ELR (cell line): ENCODE results near the gene NAT10.
"Not testable (repeated sequence)": the region's sequence is repeated elsewhere in the genome, so short reads cannot be mapped to it uniquely, and the experiment has no call there.

Source experiments
- DNase-seq: peaks from one replicate; pipeline ENCODE4 v3.0.0-alpha.2; 2015; ENCODE audit warnings: low read depth

The NAT10 gene

DNA sequence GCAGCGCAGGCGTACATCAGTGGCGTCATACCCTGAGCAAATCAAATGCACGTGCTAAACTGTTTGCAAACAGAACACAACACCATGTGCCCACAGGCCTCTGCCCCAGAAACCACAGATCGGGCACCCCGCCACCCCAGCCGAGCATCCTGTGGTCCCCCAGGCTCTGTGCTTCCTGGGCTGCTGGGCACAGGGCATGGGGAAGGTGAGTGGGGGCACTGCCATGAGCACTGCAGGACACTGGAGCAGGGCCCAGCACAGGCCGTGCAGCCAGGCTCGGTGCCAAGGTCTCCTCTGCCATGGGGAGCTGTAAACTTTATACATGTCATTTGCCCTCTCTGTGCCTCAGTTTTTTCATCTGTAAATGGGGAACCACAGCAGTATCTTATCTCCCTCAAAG is 62.5 kb downstream of the NAT10 start:
- no peak for DNase-seq

DNA sequence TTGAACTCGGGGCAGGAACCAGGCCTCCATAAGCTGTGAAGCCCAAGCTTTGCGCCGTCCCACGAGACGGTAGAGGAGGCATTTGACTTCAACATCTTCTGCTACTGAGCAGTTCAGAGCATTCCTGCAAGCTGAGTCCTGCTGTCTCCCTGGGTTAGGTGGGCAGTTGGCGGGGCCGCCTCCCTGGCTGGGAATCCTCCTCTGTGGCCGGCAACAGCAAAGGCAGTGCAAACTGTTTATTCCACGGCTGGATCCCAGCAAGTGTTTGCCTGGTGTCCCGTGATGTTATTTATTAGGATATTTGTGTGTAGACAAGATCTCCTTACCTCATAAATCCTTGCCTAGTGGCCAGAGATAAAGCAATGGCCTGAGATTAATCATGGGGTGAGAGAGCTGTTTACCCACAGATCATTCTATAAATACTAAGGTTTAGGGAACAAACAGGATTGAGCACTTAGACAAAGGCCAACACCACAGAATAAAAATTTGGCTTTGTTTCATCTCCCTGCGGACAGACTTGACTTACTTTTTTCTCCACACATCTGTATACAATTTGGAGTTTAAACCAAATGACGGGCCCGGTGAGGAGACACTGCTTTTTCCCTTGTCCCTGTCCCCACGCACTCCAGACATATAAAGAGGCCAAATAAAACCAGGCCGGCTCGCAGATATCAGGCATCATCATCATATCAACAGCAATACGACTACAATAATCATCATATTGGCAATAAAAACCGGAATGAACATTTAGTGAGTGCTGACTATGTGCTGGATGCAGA is 63.4 kb downstream of the NAT10 start:
- DNase-seq = no peak

DNA sequence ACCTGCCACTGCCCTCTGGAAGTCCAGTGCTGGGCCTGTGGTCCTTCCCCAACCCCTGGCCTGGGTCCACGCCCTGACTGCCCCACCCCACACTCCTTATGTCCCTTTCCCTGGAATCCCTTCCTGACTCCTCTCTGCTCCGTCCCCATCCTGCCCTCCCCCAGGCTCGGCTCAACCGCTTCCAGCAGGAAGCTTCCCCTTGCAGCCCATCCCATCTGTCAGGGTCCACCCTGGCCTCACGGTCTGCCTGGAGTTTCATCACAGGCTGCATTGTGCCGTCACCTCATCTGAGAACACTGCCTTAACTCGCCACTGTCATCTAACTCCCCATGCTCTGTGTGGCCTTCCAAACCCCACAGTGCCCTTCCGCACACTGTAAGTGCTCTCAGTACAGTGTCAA is 64.3 kb downstream of the NAT10 start:
- no peak for DNase-seq

DNA sequence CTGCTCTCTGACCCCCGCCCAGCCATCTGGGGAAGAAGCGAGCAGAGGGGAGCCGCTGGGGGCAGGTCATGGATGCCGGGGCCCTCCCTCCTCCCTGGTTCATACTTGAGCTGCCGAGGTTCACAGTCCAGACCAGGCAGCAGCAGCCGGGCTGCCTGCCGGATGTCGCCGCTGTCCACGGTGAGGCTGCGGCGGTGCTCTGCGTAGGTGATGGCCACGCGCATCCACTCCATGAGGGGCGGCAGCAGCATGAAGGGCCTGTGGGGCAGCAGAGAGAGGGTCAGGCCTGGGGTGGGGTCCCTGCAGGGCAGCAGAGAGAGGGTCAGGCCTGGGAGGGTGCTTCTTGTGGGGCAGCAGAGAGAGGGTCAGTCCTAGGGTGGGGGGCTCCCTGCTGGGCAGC is 67.6 kb downstream of the NAT10 start:
- no peak for DNase-seq

DNA sequence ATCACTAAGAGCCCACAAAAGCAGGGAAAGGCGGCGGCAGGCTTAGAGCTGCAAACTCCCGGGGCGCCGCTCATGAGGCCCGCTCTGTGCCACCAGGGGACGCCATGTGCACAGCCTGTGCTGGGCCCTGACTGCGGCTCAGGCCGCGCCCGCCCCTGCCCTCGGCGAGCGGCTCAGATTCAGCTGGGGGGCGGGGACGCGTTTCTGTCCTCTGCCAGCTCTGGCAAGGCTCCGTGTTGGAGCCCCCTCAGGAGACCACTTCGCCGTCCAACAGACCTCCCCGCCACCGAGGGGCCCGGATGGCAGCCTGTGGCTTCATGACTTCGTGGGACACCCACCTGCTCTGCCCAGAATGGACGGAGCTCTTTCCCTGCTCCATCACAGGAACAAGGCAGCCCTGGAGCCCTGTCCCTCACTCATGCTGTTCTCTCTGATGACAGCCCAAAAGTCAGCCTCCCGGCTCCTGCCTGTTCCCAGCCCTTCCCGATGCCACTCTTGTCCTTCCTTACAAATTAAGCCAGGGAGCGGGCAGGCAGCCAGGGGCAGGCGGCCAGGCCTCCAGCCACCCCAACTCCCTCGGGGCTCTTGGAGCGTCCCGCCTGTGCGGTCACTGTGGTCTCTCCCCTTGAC is 69.1 kb downstream of the NAT10 start:
- DNase-seq = peak; percentile 77

DNA sequence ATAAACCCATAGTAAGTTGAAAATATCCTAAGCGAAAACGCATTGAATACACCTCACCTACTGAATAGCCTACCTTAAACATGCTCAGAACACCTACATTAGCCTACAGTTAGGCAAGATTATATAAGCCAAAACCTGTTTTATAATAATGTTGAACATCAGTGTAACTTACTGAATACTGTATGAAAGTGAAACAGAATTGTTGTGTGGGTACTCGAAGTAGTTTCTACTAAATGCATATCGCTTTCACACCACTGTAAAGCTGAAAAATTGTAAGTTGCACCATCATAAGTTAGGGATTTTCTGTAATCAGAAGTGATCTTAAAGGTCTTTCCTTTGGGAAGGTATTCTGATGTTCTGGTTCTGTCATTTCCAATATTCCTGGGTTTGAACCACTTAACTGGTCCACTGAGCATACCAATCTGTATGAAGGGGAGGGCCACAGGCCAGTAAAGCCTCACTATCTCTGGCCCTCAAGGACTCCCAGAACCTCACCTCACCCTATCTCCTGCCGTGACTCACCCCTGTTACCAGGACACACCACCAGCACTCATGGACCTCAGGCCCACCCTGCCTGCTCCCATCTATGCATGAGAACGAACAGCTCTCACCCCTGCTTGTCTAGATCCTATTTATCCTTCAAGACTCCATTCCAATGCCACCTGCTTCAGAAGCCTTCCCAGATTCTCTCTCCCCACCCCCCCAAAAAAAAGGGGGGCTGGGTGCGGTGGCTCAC is 70.0 kb downstream of the NAT10 start:
- DNase-seq = no peak

GRCh38 chr11:34176751-34177209 is 71.4 kb downstream of the NAT10 start:
- DNase-seq = no peak

DNA sequence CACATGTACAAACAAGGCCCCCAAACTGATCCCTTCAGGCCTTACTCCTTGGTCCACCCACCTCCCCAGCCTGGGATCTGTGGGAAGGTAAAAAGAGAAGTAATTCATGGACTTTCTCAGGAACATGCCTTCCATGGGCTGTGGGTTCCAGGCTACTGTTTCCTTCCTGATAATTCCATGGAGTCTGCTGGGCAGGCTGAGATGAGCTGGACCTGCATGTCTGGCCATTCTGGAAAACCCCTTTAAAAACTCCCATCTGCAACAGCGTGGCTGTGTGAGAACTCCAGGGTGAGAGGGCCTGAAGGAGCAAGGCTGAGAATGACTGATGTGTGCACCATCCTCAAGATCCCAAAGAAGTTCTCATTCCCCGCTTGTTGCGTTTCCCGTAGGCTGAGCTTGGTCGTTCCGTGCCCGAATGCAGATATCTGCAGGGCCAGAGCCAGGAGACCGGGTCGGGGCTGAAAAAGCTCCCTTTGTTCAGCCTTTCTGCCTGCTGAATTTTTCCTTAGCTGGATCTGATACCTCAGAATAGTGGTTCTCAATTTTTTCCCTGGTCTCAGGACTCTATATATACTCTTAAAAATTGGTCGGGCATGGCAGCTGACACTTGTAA is 72.9 kb downstream of the NAT10 start:
- no peak for DNase-seq

DNA sequence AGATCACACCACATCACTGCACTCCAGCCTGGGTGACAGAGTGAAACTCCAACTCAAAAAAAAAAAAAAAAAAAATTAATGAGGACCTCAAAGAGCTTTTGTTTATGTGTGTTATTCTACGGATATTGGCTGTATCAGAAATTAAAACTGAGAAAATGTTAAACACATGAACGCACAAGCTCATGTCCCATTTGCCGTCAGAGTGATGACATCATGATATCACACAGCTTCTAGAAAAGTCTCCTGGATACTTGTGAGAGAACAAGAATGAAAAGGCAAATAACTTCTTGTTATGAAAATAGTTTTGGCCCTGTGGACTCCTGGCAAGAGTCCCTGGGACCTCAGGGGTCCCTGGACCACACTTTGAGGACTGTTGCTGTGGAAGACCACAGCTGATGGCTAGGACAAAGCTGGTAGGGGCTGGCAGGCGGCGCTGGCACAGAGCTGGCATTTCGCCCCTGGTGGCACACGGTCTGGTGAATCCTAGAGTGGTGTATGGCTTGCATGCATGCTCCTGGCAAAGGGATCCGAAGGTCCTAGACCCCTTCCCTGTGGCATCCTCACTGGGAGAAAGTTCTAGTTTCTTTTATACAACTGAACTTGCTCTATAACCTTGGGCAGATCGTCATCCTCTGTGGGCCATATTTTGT is 73.7 kb downstream of the NAT10 start:
- no peak for DNase-seq

DNA sequence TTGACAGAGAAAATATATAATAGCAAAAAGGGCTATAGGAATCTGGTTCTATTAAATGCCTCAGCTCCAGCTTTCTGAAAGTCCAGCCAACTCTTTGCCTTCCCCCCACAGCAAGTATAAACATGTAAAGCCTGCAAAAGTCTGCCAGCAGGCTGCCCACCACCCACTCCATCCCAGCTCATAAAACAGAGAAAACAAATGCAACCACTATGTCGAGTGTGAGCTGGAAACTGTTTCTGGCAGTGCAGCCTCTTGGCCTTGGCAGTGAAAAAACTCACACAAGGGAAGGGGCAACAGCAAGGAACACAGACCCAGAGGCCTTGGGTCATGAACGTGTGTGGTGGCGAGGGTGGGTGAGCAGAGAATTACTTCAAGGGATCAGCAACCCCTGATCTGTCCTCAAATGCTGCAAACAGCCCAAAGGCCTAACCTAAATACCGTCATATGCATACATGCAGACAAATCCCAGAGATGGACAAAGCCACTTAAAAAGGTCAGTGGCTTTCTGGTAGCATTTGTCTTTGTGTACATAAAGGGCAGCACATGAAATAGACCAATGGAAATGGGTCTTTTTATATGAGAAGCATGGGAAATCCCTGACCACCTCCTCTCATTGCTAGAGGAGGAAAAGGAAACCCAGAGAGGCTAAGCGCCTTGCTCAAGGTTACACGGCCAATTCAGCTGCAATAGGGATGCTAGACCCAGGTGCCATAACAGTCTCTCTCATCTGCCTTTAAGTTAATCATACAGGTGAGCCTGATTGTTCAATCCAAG is 74.8 kb downstream of the NAT10 start:
- no peak for DNase-seq

DNA sequence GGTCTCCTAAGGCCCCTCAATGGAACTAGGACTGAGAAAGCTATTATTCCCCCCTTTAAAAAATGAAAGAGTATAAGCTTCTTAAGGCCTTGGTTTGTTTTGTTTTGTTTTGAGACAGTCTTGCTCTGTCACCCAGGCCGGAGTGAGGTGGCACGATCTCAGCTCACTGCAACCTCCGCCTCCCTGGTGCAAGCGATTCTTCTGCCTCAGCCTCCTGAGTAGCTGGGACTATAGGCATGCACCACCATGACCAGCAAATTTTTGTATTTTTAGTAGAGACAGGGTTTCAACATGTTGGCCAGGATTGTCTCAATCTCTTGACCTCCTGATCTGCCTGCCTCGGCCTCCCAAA is 75.4 kb downstream of the NAT10 start:
- DNase-seq = not testable (repeated sequence)

- DNase-seq = no peak
Measured at GRCh38 chr11:34181251-34181650, 75.8 kb downstream of the NAT10 start.

DNA sequence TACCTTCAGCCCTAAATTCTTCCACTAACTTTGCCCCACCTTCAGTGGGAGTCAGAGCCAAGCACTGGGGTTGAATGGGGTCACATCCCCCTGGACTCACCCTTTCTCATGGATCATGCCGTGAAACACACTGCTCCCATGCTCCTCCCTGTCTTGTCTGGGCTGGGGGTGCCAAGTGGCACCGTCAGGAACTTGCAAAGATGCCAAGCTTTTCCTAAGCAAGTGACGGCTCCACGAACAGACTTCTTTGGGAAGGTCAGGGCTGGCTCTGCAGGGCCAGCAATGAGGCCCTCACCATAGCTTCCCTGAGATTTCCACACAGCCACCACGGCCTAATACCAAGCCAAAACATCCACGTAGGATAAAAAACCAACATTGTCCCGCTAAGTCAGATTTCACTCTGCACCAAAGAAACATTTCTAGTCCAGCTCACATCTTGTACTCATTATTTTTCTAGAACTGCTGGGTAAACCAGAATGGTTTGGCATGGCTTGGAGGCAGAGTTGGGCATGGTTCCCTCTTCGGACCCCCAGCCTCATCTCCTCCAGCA is 76.5 kb downstream of the NAT10 start:
- no peak for DNase-seq

- DNase-seq = no peak
Measured at GRCh38 chr11:34182425-34182824, 77.0 kb downstream of the NAT10 start.

- no peak for DNase-seq
Measured at GRCh38 chr11:34182921-34183685, 77.7 kb downstream of the NAT10 start.

- DNase-seq = no peak
Measured at GRCh38 chr11:34183848-34184391, 78.5 kb downstream of the NAT10 start.

DNA sequence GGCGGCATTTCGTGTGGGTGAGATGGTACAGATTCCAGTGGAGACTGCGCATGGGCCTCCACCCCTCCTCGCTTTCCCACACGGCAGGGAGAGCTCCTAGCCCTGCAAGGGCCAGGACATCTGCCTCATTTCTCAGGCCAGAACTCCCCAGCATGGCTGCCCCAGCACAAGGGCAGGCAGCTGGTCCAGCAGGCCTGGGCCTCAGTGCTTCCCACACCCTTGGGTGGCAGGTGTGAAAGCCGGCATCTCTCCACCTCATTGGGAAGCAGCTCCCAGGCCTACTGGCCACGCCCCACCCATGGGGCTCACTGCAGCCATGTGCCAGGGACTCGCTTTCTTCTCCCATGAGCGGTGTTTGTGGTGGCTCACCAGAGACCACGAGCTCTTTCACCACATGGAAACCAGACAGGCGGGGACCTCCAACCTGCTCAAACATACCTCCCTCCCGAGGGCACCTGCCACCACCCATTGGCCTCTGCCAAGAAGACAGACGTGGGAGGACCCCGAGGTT is 79.1 kb downstream of the NAT10 start:
- no peak for DNase-seq

DNA sequence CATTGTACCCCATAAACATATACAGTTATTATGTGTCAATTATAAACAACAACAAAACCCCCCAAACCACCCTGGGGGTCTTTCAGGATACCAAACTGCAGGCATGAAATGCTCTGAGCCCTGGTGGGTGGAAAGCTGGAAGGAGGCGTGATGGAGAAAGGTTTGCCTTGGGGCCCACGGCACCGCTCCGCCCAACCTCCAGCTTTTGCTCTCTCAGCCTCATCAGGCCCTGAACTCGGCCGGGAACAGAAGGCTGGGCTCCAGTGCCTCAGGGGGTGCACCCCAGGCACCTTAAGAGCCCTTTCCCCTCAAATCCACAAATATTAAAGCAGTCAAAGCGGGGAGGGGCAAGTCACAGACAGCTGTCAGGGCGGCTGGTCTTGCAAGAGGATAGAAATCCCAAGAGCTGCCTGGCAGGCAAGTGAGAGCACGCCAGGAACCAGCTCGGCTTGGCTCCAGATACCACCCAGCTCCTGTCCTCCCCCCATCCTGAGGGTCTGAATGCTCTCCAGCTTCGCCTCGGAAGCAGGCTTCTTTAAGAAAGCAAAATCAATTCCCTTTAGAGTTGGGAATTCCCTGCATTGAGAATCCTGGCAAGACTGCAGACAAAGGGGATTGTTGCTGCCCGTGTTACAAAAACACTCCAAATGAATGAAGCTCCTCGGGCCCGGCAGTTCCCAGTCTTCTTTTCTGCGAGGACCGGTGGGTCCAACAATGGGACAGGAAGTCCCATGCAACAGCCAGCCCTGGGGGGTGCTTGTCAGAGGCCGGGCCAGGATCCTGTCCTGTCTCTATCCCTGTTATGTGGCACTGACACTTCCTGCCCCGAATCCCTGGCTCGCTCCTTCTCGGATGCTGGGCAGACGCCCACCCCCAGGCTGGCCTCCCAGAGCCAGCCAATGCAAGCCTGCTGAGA is 80.8 kb downstream of the NAT10 start:
- no peak for DNase-seq

DNA sequence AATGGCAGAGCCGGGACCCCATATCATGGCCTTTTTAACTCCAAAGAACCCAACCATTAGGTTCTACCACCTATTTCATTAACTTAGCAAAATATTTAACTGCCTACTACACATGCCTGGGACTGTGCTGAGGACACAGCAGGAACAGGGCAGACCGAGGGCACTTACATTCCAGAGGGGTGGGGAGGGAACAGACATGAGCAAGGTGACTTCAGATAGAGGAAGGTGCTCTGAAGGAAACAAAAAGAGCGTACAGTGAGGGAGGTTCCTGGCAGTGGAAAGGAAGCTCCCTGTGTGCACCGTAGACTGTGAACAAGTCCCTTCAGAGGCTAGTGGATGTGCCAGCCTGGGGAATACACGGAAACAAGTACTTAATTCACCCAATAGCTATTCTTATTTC is 82.8 kb downstream of the NAT10 start:
- no peak for DNase-seq
